K562 (cell line): ENCODE data around the gene PYGB. TPM values are rescaled to one million over a fixed set of nuclear protein-coding genes. Genes with fewer than 3 reads are reported as not detected.
A peak's percentile ranks its signal among the peaks of the same experiment; 100 is the strongest.

Experiments used
- ATAC-seq: fragments of 200-7000 bp; cut with Tn5 transposase; 3 replicates; pipeline ENCODE4 v1.9.1; 2020; ENCODE audit warnings: moderate library complexity
- BruUV-seq: library from RNA; stranded (reverse); fragments of 400-500 nt; replicated peaks from 2 replicates; lab custom pipeline; 2021; lab: Mats Ljungman, UMichigan
- CTCF ChIA-PET: fragments of 300-600 bp; formaldehyde crosslinking; extraction: SDS; loops from one replicate; lab custom pipeline; 2021; ENCODE audit warnings: low intra/inter-chr PET ratio; lab: Yijun Ruan, JAX
- POLR2A ChIA-PET: fragments of 300-600, 350-650 bp; sonication (Branson Sonifier 250); formaldehyde crosslinking; extraction: SDS; loops from one replicate; lab custom pipeline; 2021; ENCODE audit warnings: antibody characterized with exemption, inconsistent platforms; lab: Yijun Ruan, JAX
- DNase-seq, 4 experiments: peaks; one replicate each; pipeline versions ENCODE4 v3.0.0 to v3.0.0-alpha.2; 2011 to 2018; ENCODE audit warnings: low spot score in 3 of 4, mixed read lengths in 3 of 4; ENCODE audit errors: extremely low read depth in 1 of 4
- FAIRE-seq: peaks from 2 replicates; lab custom pipeline; 2011; peaks lifted over from hg19 to GRCh38; lab: Jason Lieb, UNC
- H2AFZ ChIP-seq: 2 replicates; pipeline ENCODE4 v1.6.0; 2011; ENCODE audit warnings: low read depth, low read length, control low read depth, inconsistent platforms
- H3K27ac ChIP-seq: fragments of 200-600 bp; 3 replicates; pipeline ENCODE4 v1.8.0; 2011; ENCODE audit warnings: low read depth, mild to moderate bottlenecking, control low read depth, inconsistent platforms, low read length, moderate library complexity, mixed read lengths; ENCODE audit errors: extremely low read depth
- H3K27me3 ChIP-seq, 2 experiments: fragments of 300-600 bp in 1 of 2; 2 replicates in 1 of 2; 3 replicates in 1 of 2; pipeline versions ENCODE4 v1.6.0 to v1.8.0; 2011; ENCODE audit warnings: inconsistent platforms in 2 of 2, low read length in 2 of 2, mild to moderate bottlenecking in 1 of 2, mixed read lengths in 1 of 2, moderate library complexity in 1 of 2; ENCODE audit not compliant: control insufficient read depth in 2 of 2, insufficient read depth in 2 of 2
- H3K36me3 ChIP-seq: fragments of 300-600 bp; 3 replicates; pipeline ENCODE4 v1.8.0; 2011; ENCODE audit warnings: mild to moderate bottlenecking, low read length, inconsistent platforms; ENCODE audit not compliant: control insufficient read depth, insufficient read depth
- H3K4me1 ChIP-seq, 2 experiments: fragments of 200-600 bp in 1 of 2; replicated peaks in 1 of 2; 2 replicates in 1 of 2; 3 replicates in 1 of 2; pipeline versions ENCODE4 v1.5.1 to v1.8.0; 2011; ENCODE audit warnings: inconsistent platforms in 2 of 2, low read length in 2 of 2, mild to moderate bottlenecking in 1 of 2, mixed read lengths in 1 of 2, moderate library complexity in 1 of 2; ENCODE audit not compliant: control insufficient read depth in 2 of 2, insufficient read depth in 2 of 2
- H3K4me2 ChIP-seq: 2 replicates; pipeline ENCODE4 v1.6.1; 2011; ENCODE audit warnings: low read length, control low read depth, inconsistent platforms, mixed read lengths; ENCODE audit not compliant: insufficient read depth
- H3K4me3 ChIP-seq: fragments of 200-600 bp; sonication (generic), shearing (Covaris generic); 2 replicates; pipeline ENCODE4 v1.5.1; 2016; ENCODE audit warnings: control low read depth, inconsistent platforms
- H3K79me2 ChIP-seq: fragments of 200-600 bp; 3 replicates; pipeline ENCODE4 v1.8.0; 2011; ENCODE audit warnings: low read length, inconsistent platforms; ENCODE audit not compliant: control insufficient read depth, insufficient read depth
- H3K9ac ChIP-seq, 2 experiments: 2 replicates each; pipeline versions ENCODE4 v1.6.0 to v1.6.1; 2011; ENCODE audit warnings: low read depth in 2 of 2, low read length in 2 of 2, control low read depth in 1 of 2, inconsistent platforms in 1 of 2, mild to moderate bottlenecking in 1 of 2, mixed read lengths in 1 of 2; ENCODE audit not compliant: insufficient read depth in 1 of 2
- H3K9me1 ChIP-seq: one replicate; pipeline ENCODE4 v1.6.0; 2011; ENCODE audit warnings: inconsistent platforms, mild to moderate bottlenecking, low read length, moderate library complexity; ENCODE audit not compliant: control insufficient read depth, insufficient read depth
- H3K9me3 ChIP-seq: replicated peaks from 2 replicates; pipeline ENCODE4 v1.5.1; 2011; ENCODE audit warnings: low read depth, low read length, inconsistent platforms; ENCODE audit not compliant: control insufficient read depth, insufficient read depth
- H4K20me1 ChIP-seq: replicated peaks from 2 replicates; pipeline ENCODE4 v1.6.1; 2011; ENCODE audit warnings: low read length, inconsistent platforms, mixed read lengths; ENCODE audit not compliant: control insufficient read depth, insufficient read depth
- ELF4 ChIP-seq: fragments of 450-650 bp; formaldehyde crosslinking; IDR thresholded peaks from 2 replicates; pipeline ENCODE4 v1.4.0; 2022; ENCODE audit warnings: missing genetic modification characterization
- FOXA3 ChIP-seq, 2 experiments: fragments of 450-650 bp in 1 of 2; sonication (generic) in 1 of 2; formaldehyde crosslinking; IDR thresholded peaks in 1 of 2; conservative IDR thresholded peaks in 1 of 2; 2 replicates each; pipeline versions ENCODE4 v1.4.0 to v1.8.0; 2020 to 2022; ENCODE audit warnings: mild to moderate bottlenecking in 2 of 2, missing genetic modification reagents in 1 of 2
- FOXJ3 ChIP-seq: sonication (generic); formaldehyde crosslinking; IDR thresholded peaks from 2 replicates; pipeline ENCODE4 v1.4.0; 2020; ENCODE audit warnings: mild to moderate bottlenecking, missing genetic modification reagents
- IRF2 ChIP-seq: sonication (generic); formaldehyde crosslinking; IDR thresholded peaks from 2 replicates; pipeline ENCODE4 v1.8.1; 2022; ENCODE audit warnings: mild to moderate bottlenecking, missing genetic modification reagents
- PHB ChIP-seq: fragments of 250-450 bp; sonication (Bioruptor Pico); IDR thresholded peaks from 2 replicates; pipeline ENCODE4 v1.5.0; 2021
- SNIP1 ChIP-seq: fragments of 450-650 bp; IDR thresholded peaks from 2 replicates; pipeline ENCODE4 v1.7.1; 2017; ENCODE audit warnings: low read depth, mild to moderate bottlenecking
- ZC3H11A ChIP-seq: IDR thresholded peaks from 2 replicates; pipeline ENCODE4 v1.6.1; 2012; ENCODE audit warnings: low read depth, low read length, improper control_type of control experiment
- WGBS: fragments of 100-300 bp; shearing (Covaris generic); methylation state at CpG from one replicate; pipeline ENCODE4 v1.1.6; 2016; ENCODE audit warnings: low coverage, mixed read lengths; ENCODE audit not compliant: insufficient coverage; ENCODE audit errors: missing lambda C conversion rate; 5-methylcytosine and 5-hydroxymethylcytosine counted together
- in situ Hi-C: fragments of 300-500 bp; cut with MboI; formaldehyde crosslinking; loops from 4 replicates; pipeline ENCODE4 v1.15.0; 2018; ENCODE audit warnings: inconsistent platforms, mixed read lengths
- intact Hi-C: fragments of 100-400 bp; cut with micrococcal nuclease; formaldehyde crosslinking; loops from 2 replicates; pipeline ENCODE4 v1.14.2; 2022
- polyA plus RNA-seq, 8 experiments: library from polyadenylated mRNA; depleted of rRNA in 4 of 8; stranded (reverse) in 5 of 8; unstranded in 3 of 8; fragments of >200 nt; fragmentation: Nextera tagmentation in 2 of 8; fragmentation: Illumina TruSeq in 1 of 8; extraction: Ambion mirVana in 2 of 8; extraction: Trizol in 1 of 8; gene quantifications; 2 replicates each; pipeline versions ENCODE4 v1.2.1 to v1.2.3, GENCODE V29; 2011 to 2014; ENCODE audit warnings: inconsistent platforms in 1 of 8, missing spikeins in 1 of 8
- total RNA-seq, 7 experiments: library from RNA; depleted of rRNA in 6 of 7; stranded (reverse); fragments of >200 nt in 6 of 7; fragmentation: Illumina TruSeq in 2 of 7; extraction: Trizol in 2 of 7; gene quantifications; 2 replicates each; pipeline versions ENCODE4 v1.2.1 to v1.2.3, GENCODE V29; 2011 to 2021; ENCODE audit warnings: low replicate concordance in 1 of 7
- TF ChIP-seq, protein P1 (sequence below): fragments of 250-450 bp; sonication (Bioruptor Pico); IDR thresholded peaks from 2 replicates; pipeline ENCODE4 v1.4.0; 2020; ENCODE audit warnings: mild to moderate bottlenecking, moderate library complexity
- TF ChIP-seq, protein P2 (sequence below): sonication (generic); formaldehyde crosslinking; IDR thresholded peaks from 2 replicates; pipeline ENCODE4 v1.9.0; 2022; ENCODE audit warnings: mild to moderate bottlenecking, missing genetic modification reagents
- TF ChIP-seq, protein P3 (sequence below): fragments of 250-450 bp; sonication (Bioruptor Pico); IDR thresholded peaks from 2 replicates; pipeline ENCODE4 v1.8.0; 2022; ENCODE audit warnings: moderate library complexity, mild to moderate bottlenecking, inconsistent platforms

PYGB gene
- total and polyA plus RNA-seq, 9 of the 15 experiments (the other 6 are each of a cell fraction or from before 2014, with no cell fraction given) = 0.34 to 18.0 (median 9.8) TPM

DNA sequence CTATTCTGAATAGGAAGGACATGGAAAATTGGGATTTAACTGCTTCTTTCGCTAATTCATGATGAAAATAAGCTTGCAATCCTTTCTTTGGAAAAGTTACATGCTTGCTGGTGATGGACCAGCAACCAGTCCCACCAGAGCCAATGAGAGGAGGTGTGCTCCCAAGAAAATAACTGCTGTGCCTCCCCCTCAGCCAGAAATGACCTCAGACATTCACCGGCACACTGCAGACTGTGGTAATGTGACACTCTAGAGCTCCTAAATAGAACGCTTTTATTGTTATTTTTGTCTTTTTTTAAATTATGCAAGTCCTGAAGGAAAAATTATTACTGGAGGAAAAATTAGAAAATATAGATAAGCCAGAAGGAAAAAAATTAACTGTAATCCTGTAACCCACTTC is 2.6 kb downstream of the PYGB start:
- H3K4me2 ChIP-seq = no peak overlapping the region

More for the DNA sequence above, 2.6 kb downstream of the PYGB start:
- 56% methylated on average over 3 of the region's 3 CpGs for WGBS
- intact Hi-C loops (no loop called here), in situ Hi-C loops (no loop called here)
- no peak overlapping the region for H3K27ac ChIP-seq
- TF ChIP-seq FOXJ3 (CRISPR knock-in tag) (no peak), SNIP1 (no peak), ZC3H11A (no peak), PHB (no peak), ELF4 (CRISPR knock-in tag) (no peak), IRF2 (CRISPR knock-in tag) (no peak), FOXA3 (CRISPR knock-in tag; conservative IDR thresholded peaks at IDR 0.05 in 1 of 2, IDR thresholded peaks at IDR 0.05 in 1 of 2) (no peak)
- TF ChIP-seq, protein P1, sequence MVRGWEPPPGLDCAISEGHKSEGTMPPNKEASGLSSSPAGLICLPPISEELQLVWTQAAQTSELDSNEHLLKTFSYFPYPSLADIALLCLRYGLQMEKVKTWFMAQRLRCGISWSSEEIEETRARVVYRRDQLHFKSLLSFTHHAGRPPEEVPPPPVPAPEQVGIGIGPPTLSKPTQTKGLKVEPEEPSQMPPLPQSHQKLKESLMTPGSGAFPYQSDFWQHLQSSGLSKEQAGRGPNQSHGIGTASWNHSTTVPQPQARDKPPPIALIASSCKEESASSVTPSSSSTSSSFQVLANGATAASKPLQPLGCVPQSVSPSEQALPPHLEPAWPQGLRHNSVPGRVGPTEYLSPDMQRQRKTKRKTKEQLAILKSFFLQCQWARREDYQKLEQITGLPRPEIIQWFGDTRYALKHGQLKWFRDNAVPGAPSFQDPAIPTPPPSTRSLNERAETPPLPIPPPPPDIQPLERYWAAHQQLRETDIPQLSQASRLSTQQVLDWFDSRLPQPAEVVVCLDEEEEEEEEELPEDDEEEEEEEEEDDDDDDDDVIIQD (CRISPR knock-in tag) = no peak
- TF ChIP-seq, protein P2, sequence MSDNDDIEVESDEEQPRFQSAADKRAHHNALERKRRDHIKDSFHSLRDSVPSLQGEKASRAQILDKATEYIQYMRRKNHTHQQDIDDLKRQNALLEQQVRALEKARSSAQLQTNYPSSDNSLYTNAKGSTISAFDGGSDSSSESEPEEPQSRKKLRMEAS = no peak
- TF ChIP-seq, protein P3, sequence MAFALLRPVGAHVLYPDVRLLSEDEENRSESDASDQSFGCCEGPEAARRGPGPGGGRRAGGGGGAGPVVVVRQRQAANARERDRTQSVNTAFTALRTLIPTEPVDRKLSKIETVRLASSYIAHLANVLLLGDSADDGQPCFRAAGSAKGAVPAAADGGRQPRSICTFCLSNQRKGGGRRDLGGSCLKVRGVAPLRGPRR (CRISPR knock-in tag) = no peak
- CTCF ChIA-PET = no interaction called here
- no peaks in the 10 kb centered on the region for H4K20me1 ChIP-seq
- no peak overlapping the region for H2AFZ ChIP-seq
- H3K9me3 ChIP-seq = no peaks in the 10 kb centered on the region
- peaks cover 22% of the 10 kb centered on the region for H3K79me2 ChIP-seq
- BruUV-seq = no TSS peak
- H3K36me3 ChIP-seq = peaks cover 7% of the 10 kb centered on the region; the same call in 1 of the 3 replicates
- ATAC-seq = no peak
- POLR2A ChIA-PET = interaction anchor here (0.6 kb wide), 1 partner anchor 34 kb away, joined by 4 read pairs; no protein-coding TSS in a partner anchor
- H3K9ac ChIP-seq = no peak overlapping the region
- peaks cover 10 to 21% of the 10 kb centered on the region in 2 experiments; a peak in 4 of 5 replicates for H3K4me1 ChIP-seq
- no peaks in the 10 kb centered on the region for H3K9me1 ChIP-seq
- no peak for DNase-seq
- H3K27me3 ChIP-seq = no peaks in the 10 kb centered on the region
- no peak overlapping the region for H3K4me3 ChIP-seq
- FAIRE-seq = peak; percentile 6
